GM19452 (cell line): Measurements from ENCODE around the gene HDAC5.
"Not testable (repeated sequence)": the region's sequence is repeated elsewhere in the genome, so short reads cannot be mapped to it uniquely, and the experiment has no call there.

Source experiments
- ATAC-seq: cut with Tn5 transposase; IDR thresholded peaks from one replicate; pipeline ENCODE4 v1.9.1; 2021; ENCODE audit not compliant: unreplicated experiment

Gene HDAC5

GRCh38 chr17:44123356-44124117 is at the start of gene HDAC5:
TSS of gene HDAC5 (minus strand) at chr17:44123641. CDS start at chr17:44117515, 6,126 bp downstream.
- ATAC-seq = peak; percentile 91

GRCh38 chr17:44171931-44172455 is 48.6 kb upstream of the HDAC5 start:
- no peak for ATAC-seq

DNA sequence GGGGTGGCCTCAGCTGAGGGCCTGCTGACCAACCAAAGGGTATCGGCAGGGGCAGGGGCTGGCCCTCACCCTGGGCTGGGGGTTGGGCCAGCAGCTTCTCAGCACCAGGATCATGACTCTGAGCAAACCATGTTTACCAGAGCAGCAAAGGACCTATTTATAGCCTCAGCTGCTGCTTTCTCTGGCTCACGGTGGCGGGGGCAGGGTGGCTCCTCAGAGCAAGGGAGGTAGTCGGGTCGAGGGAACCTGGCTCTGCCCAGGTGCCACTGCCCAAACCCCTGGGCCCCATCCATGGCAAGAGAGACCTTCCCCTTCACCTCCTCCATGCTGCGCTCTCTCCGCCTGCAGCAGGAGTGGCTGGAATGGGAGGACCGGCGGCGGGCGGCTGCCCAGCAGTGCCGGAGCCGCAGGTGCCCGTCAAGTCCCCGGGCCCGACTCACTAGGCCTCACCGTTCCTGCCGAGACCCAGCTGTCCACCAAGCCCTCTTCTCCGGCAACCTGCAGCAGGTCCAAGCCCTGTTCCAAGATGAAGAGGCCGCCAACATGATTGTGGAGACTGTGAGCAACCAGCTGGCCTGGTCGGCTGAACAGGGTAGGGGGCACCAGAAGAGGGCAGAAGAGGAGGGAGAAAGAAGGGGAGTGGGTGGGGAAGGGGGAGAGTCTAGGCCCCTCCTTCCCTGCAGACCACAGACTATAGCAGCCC is 47.2 kb upstream of the HDAC5 start, which contains the start of gene ASB16:
ASB16 (plus strand) TSS at position 206 of the 703 bp plus-strand sequence; CDS start at position 292, 86 bp downstream.
- no peak for ATAC-seq

DNA sequence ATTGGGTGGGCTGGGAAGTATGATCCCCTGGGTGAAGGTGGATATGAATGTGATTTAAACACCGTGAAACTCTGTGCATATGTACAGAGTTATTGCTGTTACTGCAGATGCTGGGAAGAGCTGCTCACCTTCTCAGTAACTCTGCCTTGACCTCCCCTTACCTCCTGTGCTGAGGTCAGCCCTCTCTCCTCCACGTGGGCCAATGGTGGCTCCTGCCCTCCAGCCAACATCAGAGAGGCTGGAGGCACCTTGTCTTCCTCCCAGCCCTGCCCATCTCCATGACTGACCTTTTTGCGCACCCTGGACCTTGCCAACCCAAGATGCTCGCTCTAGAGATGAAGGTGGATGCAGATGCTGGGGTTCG is 46.7 kb upstream of the HDAC5 start:
- no peak for ATAC-seq

DNA sequence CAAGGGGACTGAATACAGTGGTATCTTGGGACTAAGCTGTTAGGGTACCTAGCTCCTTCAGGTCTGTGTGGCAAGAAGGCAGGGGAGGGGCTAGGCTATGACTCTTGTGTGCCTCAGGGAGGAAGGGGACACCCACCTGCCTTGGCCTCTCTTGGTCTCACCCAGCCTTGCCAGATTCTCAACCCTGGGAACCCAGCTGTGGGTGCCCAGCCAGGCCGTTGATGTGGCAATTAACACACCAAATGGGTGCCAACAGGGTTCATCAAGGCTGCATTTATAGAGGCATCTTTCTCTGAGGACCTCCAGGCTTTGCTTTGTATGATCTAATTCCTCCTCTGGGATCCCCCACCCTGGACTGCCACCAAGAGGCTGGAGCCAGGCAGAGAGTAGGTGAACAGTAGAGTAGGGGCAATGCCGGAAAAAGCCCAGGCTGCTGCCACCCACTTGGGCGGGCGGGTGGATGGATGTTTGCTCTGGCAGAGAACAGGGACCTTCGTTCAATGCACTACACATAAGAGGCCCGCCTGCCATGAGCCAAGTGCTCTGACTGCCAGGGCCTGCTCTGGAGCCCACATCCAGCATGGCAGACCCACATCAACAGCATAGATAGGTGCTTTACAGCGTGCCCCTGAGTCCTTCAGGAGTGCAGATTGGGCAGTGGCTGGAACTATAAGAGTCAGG is 43.9 kb upstream of the HDAC5 start:
- ATAC-seq = no peak

DNA sequence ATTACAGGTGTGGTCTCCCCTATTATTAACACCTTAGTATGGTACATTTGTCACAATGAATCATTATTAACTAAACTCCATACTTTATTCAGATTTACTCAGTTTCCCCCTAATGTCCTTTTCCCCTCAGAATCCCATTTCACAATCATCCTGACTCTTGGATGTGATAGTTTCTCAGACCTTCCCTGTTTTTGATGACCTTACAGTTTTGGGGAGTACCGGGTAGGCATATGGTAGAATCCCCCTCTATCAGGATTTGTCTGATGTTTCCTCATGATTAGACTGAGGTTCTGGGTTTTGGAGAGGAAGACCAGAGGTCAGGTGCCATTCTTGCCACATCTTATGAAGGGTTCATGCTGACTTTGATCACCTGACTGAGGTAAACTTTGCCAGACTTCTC is 41.0 kb upstream of the HDAC5 start:
- ATAC-seq = no peak

- no peak for ATAC-seq
Observed at GRCh38 chr17:44159519-44160210, 36.2 kb upstream of the HDAC5 start.

DNA sequence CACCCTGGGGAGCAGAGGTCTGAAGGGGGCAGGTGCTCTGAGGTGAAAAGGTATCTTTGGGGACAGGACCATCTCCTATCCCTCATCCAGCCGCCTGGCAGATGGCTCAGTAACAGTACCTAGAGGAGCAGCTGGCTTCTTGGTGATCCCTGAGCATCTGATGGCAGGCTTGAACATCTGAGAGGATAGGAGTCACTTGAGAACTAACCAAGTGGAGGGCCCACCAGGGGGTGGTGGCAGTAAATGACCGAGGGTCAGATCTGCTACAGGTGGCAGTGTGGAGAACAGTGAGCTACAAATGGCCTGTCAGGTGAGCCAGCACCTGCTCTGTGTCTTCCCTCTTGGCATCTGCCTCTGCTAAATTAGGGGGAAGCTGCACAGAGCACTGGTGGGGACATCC is 32.0 kb upstream of the HDAC5 start:
- no peak for ATAC-seq

- ATAC-seq = no peak
Observed at GRCh38 chr17:44152875-44153274, 29.4 kb upstream of the HDAC5 start.

DNA sequence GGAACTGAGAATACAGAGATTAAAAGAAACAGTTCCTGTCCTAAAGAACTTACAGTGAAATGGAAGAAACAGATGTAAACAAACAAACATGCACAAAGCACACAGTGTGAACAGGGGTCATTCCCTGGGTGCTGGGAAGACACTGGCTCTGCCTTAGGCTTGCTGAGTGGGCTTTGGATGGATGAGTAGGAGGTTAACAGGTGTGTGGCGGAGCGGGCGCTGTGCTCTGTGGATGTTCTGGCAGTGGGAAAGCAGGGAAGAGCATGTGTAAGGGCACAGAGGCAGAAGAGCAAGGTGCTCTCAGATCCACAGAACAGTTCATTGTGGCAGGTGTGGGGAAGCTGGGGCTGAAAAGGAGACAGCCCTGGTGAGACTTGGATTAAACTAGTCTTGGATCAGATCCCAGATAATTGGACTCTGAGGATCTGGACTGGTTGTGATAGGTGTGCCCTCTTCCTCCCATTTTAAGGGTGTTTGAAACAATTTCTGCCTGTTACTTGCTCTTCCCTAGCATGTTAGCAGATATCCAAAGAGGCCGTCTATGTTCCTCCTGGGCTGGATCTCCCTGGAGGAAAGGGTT is 26.4 kb upstream of the HDAC5 start:
- no peak for ATAC-seq

DNA sequence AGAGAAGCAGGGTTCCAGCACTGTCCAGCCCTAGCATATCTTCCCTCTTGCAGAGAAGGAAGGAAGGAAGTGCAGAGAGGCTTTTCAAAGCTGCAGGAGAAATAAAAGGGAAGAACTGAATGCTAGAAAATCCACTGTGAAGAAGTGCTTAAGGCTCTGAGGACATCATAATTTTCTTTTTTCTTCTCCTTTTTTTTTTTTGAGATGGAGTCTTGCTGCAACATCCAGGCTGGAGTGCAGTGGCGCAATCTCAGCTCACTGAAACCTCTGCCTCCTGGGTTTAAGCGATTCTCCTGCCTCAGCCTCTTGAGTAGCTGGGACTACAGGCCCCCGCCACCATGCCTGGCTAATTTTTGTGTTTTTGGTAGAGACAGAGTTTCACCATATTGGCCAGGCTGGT is 25.6 kb upstream of the HDAC5 start:
- ATAC-seq = not testable (repeated sequence)

DNA sequence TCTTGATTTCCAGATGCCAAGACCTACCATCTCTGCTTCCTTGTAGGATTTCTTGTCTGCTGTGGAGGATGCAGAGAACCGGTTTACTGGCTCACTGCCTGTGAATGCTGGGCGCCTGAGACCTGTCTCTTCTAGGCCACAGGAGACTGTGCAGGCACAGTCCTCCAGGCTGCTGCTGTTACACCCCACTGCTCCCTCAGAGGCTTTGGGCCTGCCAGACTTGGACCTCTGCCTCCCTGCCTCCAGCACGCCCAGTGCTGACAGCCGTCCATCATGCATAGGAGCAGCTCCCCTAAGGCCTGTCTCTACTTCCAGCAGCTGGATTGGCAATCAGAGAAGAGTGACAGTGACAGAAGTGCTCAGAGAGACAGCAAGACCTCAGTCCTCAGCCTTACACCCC is 24.4 kb upstream of the HDAC5 start:
- no peak for ATAC-seq

DNA sequence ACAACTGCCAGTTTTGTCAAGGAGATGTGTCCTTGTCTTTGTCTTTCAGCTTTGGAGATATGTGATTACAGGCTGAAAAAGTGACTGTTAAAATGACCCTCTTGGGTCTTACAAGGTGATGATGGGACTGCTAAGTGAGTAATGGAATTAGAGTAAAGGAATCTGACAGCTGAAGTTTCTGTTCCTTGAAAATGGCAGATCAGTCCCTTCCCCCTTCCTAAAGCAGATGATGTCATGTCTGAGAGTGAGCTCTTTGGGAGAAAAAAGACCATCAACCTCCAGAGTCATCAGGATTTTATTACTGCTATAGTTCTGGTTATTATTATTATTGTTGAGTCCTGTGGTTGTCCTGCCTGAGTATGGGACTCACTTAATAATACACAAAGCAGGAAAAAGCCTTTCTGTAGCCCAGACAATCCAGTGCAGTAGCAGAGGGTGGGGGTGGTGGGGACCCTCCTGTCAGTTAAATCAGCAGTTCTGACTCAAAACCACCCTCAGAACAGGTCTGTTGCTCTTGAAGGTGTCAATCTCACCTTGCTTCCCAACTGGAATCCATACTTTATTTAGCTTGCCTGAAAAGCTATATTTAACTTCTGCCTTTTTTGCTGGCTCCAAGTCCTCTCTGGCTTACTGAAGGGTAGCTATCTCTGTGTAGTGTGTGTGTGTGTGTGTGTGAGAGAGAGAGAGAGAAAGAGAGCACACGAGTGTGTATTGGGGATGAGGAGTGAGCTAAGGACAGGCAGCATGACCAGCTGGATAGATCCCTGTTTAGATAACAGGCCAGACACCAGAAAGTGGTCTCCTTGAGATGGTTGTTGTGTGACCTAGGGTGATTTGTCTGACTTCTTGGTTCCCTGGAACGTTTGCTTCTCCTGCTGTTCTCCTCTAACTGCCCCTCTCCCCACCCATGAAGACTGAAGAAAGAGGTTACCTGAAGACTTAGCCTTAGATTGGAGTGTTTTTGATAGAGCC is 23.2 kb upstream of the HDAC5 start:
- ATAC-seq = no peak

- no peak for ATAC-seq
Observed at GRCh38 chr17:44144966-44145739, 21.7 kb upstream of the HDAC5 start.

GRCh38 chr17:44143921-44144320 is 20.5 kb upstream of the HDAC5 start:
- not testable (repeated sequence) for ATAC-seq

DNA sequence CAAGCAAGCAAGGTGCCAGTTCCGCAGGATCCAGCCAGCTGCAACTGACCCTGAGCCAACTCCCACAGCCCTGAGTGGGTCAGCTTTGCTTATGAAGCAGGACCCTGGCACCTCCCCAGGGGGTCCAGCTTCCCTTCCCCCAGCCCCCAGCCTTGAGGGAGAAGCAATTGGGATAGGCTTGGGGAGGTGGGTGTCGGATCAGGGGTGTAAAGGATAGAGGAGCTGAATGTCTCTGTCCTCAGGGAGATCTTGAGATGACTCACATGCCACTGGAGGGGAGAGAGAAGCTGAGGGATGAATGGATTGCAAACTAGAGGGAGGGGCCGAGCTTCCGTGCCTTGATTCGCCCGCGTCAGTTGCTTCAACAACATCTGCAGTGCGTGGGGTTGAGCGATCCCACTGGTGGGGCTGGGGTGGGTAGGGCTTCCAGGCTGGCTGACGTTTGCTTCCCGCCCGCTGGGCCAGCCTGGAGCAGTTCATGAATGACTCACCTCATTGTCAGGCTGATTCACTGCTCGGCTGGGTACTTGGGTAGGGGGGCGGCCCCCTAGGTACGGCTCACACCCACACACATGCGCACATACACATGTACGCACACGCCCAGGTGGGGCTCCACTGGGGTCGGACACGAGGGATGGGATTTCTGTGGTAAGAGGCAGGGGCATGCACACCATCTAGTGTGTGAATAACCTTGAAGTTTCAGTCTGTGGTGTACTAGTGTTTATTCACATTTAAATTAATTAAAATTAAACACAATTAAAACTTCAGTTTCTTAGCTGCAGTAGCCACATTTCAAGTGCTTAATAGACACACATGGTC is 14.7 kb upstream of the HDAC5 start:
- no peak for ATAC-seq

GRCh38 chr17:44134752-44135568 is 11.5 kb upstream of the HDAC5 start:
- ATAC-seq = no peak
